Kidney epithelial cell (primary cell): ENCODE data around the gene IRF2BP2. TPM values are rescaled to one million over a fixed set of nuclear protein-coding genes. Genes with fewer than 3 reads are reported as not detected.
"Not testable (repeated sequence)": the region's sequence is repeated elsewhere in the genome, so short reads cannot be mapped to it uniquely, and the experiment has no call there.

Source experiments
- DNase-seq: peaks from one replicate; pipeline ENCODE4 v3.0.0-alpha.2; 2010; ENCODE audit warnings: low read depth
- H3K27me3 ChIP-seq: 2 replicates; pipeline ENCODE4 v1.6.0; 2011; ENCODE audit warnings: low read length; ENCODE audit not compliant: control insufficient read depth, insufficient read depth
- H3K36me3 ChIP-seq: 2 replicates; pipeline ENCODE4 v1.5.1; 2011; ENCODE audit warnings: low read length; ENCODE audit not compliant: control insufficient read depth, insufficient read depth
- H3K4me3 ChIP-seq: 2 replicates; pipeline ENCODE4 v1.5.1; 2011; ENCODE audit warnings: low read depth, mild to moderate bottlenecking, control low read depth, low read length
- CTCF ChIP-seq: IDR thresholded peaks from 2 replicates; pipeline ENCODE4 v1.5.1; 2011; ENCODE audit warnings: mild to moderate bottlenecking, moderate library complexity, low read length, control low read depth, inconsistent platforms; ENCODE audit not compliant: insufficient read depth, poor library complexity, severe bottlenecking
- total RNA-seq: library from RNA; depleted of rRNA; stranded (reverse); fragments of >200 nt; gene quantifications from 2 replicates; pipeline ENCODE4 v1.2.3, GENCODE V29; 2015

Gene IRF2BP2
- total RNA-seq, 1 donor from 2014 or later = 85.5 TPM

GRCh38 chr1:234597894-234598293, 12.1 kb downstream of the IRF2BP2 start:
- DNase-seq = no peak
- no peaks in the 10 kb centered on the region for H3K36me3 ChIP-seq
- peak; percentile 58 for TF ChIP-seq CTCF
- H3K4me3 ChIP-seq = no peak overlapping the region
- no peaks in the 10 kb centered on the region for H3K27me3 ChIP-seq

- Histone ChIP-seq H3K27me3 (no peaks in the 10 kb centered on the region), H3K36me3 (no peaks in the 10 kb centered on the region), H3K4me3 (no peak overlapping the region)
- no peak for DNase-seq
- TF ChIP-seq CTCF = no peak
These were observed 14.1 kb downstream of the IRF2BP2 start for GRCh38 chr1:234595899-234596298.

GRCh38 chr1:234594575-234594974, 15.4 kb downstream of the IRF2BP2 start:
- not testable (repeated sequence) for H3K4me3 ChIP-seq, H3K36me3 ChIP-seq, DNase-seq, H3K27me3 ChIP-seq

- H3K4me3 ChIP-seq = no peak overlapping the region
- H3K27me3 ChIP-seq = no peaks in the 10 kb centered on the region
- no peak for DNase-seq
- TF ChIP-seq CTCF = no peak
- H3K36me3 ChIP-seq = no peaks in the 10 kb centered on the region
These were observed 16.0 kb downstream of the IRF2BP2 start for GRCh38 chr1:234593771-234594504.

GRCh38 chr1:234593109-234593508, 16.9 kb downstream of the IRF2BP2 start:
- no peak for TF ChIP-seq CTCF
- DNase-seq = no peak
- Histone ChIP-seq H3K27me3 (no peaks in the 10 kb centered on the region), H3K36me3 (no peaks in the 10 kb centered on the region), H3K4me3 (no peak overlapping the region)

GRCh38 chr1:234592240-234592639, 17.7 kb downstream of the IRF2BP2 start:
- Histone ChIP-seq H3K27me3 (no peaks in the 10 kb centered on the region), H3K4me3 (no peak overlapping the region), H3K36me3 (no peaks in the 10 kb centered on the region)
- no peak for DNase-seq
- no peak for TF ChIP-seq CTCF
